Breast epithelium (tissue), 4 donors: ENCODE data around the gene MBP. TPM values are rescaled to one million over a fixed set of nuclear protein-coding genes. Genes with fewer than 3 reads are reported as not detected.

Source experiments
- DNase-seq, 2 donors: peaks; one replicate each; pipeline ENCODE4 v3.0.0-alpha.2; 2019; ENCODE audit warnings: low spot score in 2 of 2
- H3K27ac ChIP-seq, 2 donors: fragments of 200-600 bp; sonication (generic) in 1 of 2; one replicate each; pipeline ENCODE4 v1.5.1; 2016 to 2019; ENCODE audit warnings: mild to moderate bottlenecking in 1 of 2
- H3K27me3 ChIP-seq, 2 donors: fragments of 200-600 bp; sonication (generic) in 1 of 2; one replicate each; pipeline versions ENCODE4 v1.5.1 to v1.6.0; 2017 to 2019; ENCODE audit warnings: control low read depth in 1 of 2, mild to moderate bottlenecking in 1 of 2
- H3K36me3 ChIP-seq: fragments of 200-600 bp; one replicate; pipeline ENCODE4 v1.5.1; 2019
- H3K4me1 ChIP-seq, 2 donors: fragments of 200-600 bp; sonication (generic); one replicate each; pipeline ENCODE4 v1.5.1; 2016 to 2019; ENCODE audit warnings: control low read depth in 1 of 2
- H3K4me3 ChIP-seq, 3 donors: fragments of 200-600 bp; sonication (generic); 1 replicate in 2 of 3; 2 replicates in 1 of 3; pipeline ENCODE4 v1.5.1; 2016 to 2019; ENCODE audit warnings: mild to moderate bottlenecking in 3 of 3, moderate library complexity in 2 of 3
- H3K9me3 ChIP-seq, 2 donors: fragments of 200-600 bp; sonication (generic) in 1 of 2; one replicate each; pipeline ENCODE4 v1.5.1; 2016 to 2019; ENCODE audit warnings: control low read depth in 1 of 2
- POLR2AphosphoS5 ChIP-seq, 3 donors: sonication (generic); formaldehyde crosslinking; IDR thresholded peaks; one replicate each; pipeline ENCODE4 v1.6.1; 2017; ENCODE audit warnings: antibody characterized with exemption in 3 of 3
- intact Hi-C: fragments of 100-400 bp; cut with DNase I; formaldehyde crosslinking; loops from one replicate; pipeline ENCODE4 v1.15.1; 2023; ENCODE audit warnings: low total_unique reads
- total RNA-seq, 3 donors: library from RNA; depleted of rRNA; stranded (reverse); fragments of >200 nt; gene quantifications; one replicate each; pipeline ENCODE4 v1.1.0, GENCODE V29; 2016
- TF ChIP-seq, protein P1 (sequence below), 3 donors: fragments of 450-650 bp; IDR thresholded peaks; one replicate each; pipeline ENCODE4 v1.5.1; 2016 to 2017; ENCODE audit warnings: antibody characterized with exemption in 3 of 3, mild to moderate bottlenecking in 3 of 3, moderate library complexity in 3 of 3

MBP gene
- total RNA-seq, 3 donors from 2014 or later: 27.2 to 46.2 (median 32.4) TPM

- Histone ChIP-seq H3K4me3 (no peak overlapping the region), H3K36me3 (peaks cover 7% of the 10 kb centered on the region), H3K4me1 (no peaks in the 10 kb centered on the region), H3K27ac (no peak overlapping the region), H3K9me3 (no peaks in the 10 kb centered on the region), H3K27me3 (no peaks in the 10 kb centered on the region)
- no peak for TF ChIP-seq POLR2AphosphoS5 (IDR thresholded peaks at IDR 0.05)
- TF ChIP-seq, protein P1, sequence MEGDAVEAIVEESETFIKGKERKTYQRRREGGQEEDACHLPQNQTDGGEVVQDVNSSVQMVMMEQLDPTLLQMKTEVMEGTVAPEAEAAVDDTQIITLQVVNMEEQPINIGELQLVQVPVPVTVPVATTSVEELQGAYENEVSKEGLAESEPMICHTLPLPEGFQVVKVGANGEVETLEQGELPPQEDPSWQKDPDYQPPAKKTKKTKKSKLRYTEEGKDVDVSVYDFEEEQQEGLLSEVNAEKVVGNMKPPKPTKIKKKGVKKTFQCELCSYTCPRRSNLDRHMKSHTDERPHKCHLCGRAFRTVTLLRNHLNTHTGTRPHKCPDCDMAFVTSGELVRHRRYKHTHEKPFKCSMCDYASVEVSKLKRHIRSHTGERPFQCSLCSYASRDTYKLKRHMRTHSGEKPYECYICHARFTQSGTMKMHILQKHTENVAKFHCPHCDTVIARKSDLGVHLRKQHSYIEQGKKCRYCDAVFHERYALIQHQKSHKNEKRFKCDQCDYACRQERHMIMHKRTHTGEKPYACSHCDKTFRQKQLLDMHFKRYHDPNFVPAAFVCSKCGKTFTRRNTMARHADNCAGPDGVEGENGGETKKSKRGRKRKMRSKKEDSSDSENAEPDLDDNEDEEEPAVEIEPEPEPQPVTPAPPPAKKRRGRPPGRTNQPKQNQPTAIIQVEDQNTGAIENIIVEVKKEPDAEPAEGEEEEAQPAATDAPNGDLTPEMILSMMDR (IDR thresholded peaks at IDR 0.05): no peak
- DNase-seq: no peak
- intact Hi-C loops: no loop called here
Observed at GRCh38 chr18:76931171-76931570, 201.4 kb downstream of the MBP start.

Other genes starting within 250 kb of the MBP start
- under 1 TPM in 2 of 3 donors, not detected in 1; under 0.01 TPM for gene GALR1, start 117.1 kb upstream of the MBP start, total RNA-seq